NCI-H1105 (cell line): ENCODE data around the gene ZNF362.
"Not testable (repeated sequence)": the region's sequence is repeated elsewhere in the genome, so short reads cannot be mapped to it uniquely, and the experiment has no call there.

Experiments used
- DNase-seq: peaks from one replicate; lab custom pipeline; 2025; lab: John Stamatoyannopoulos, UW

Gene ZNF362

DNA sequence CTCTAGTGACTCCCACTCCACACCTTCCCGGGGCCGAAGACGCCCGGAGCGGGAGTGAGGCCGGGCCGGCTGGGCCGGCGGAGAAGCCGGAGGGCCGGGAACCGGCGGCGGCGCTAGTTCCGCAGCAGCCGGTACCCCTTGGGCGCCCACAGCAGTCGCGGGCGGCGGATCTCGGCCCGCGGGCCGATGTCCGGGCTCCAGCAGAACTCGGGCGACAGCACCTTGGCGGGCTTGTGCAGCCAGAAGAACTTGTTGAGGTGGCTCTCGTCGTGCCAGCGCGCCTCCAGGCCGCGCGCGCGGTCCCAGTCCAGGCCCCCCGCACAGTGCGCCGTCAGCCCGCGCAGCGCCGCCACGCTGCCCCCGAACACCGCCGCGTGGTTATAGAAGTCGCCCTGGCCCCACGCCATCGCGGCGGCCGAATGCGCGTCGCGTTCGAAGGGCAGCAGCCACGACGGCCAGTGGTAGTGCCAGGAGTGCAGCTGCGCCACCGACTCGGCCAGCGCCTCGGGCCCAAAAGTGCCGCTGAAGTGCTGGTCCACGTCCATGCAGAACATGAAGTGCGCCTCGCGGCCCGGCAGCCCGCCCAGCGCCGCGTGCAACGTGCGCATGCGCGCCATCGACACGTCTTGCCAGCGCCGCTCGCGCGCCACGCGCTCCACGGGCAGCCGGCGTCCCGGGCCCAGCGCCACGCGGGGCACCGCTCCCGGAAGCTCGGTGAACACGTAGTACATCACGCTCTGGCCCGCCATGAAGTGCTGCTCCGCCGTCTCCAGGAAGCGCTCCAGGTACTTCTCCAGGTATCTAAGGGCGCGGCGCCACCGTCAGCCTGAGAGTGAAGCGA, 50.6 kb downstream of the ZNF362 start:
- DNase-seq: no peak

DNA sequence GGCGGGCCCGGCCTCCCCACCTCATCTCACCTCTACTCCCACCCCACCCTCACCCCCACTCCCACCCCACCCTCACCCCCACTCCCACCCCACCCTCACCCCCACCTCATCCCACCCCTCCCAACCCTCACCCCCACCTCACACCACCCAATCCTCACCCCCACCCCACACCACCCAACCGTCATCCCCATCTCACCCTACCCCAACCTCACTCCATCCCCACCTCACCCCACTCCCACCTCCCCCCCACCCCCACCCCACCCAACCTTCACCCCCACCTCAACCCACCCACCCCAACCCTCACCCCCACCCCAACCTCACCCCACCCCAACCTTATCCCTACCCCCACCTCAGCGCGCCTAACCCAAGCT, 51.2 kb downstream of the ZNF362 start:
- DNase-seq: no peak

DNA sequence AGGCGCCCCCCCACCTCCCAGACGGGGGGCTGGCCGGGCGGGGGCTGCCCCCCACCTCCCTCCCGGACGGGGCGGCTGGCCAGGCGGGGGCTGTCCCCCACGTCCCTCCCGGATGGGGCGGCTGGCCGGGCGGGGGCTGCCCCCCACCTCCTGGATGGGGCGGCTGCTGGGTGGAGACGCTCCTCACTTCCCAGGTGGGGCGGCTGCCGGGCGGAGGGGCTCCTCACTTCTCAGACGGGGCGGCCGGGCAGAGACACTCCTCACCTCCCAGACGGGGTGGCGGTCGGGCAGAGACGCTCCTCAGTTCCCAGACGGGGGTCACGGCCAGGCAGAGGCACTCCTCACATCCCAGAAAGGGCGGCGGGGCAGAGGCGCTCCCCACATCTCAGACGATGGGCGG, 53.1 kb downstream of the ZNF362 start:
- not testable (repeated sequence) for DNase-seq

DNA sequence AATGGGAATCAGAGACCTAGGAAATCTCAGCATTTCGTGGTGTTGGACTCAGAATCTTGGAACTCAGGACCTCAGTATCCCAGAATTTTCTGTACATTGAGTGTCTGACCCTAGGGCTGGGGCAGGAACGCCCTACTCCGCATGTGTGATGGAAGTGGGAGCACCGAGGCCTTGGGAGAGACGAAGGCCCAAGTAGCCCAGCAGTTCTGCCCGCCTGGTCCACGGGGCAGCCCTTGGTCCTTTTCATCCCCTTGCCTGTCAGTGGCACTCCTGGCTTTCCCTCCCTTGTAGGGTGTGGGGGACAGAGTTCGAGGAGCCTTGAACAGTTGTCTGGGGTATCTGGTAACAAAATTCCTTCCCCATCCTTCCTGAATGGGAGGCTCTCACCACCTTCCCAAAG, 54.4 kb downstream of the ZNF362 start:
- DNase-seq: no peak

DNA sequence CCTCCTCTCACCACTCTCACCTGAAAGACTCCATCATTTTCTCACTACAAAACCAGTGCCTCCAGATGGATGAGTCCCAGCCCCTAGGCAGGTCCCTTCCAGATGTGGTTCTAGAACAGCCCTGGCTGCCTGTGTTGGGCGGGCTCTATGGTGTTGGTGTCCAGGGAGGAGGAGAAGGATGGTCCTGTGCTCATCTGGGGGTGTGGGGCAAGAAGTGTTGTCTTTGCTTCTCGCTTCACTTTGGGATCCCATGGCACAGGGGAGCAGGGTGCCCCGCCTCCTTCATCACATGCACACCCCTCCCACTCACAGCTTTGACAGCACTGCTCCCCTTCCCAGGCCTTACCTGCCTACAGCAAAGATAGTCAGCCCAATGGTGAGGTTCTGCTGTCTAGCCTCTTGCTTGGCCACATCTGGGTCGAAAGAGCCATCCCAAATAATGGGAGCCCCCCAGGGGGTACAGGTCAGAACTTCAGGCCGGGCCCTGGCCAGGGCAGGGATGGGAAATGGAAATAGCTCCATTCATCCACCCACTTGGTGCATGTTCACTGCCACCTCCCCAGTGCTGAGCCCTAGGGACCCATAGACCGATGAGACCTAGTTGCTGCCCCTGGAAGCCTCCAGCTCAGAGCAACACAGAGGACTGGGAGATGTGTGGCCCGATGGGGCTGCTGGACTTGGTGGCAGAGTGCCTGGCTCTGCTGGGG, 55.6 kb downstream of the ZNF362 start:
- no peak for DNase-seq

DNA sequence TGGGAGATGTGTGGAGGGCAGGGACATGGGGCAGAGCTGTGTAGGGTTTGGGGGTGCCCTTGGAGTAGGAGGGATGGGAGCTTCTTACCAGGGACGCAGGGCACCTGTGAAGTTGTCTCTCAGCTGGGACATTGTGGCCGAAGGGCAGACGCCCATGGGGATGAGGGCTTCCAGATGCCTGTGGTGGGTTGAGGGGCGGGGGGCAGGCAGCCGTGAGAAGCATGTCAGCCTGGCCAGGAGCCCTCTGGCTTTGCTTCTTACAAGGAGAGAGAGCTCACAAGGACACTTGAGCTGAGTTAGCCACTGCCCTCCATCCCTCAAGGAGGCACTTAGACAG, 56.1 kb downstream of the ZNF362 start:
- no peak for DNase-seq

DNA sequence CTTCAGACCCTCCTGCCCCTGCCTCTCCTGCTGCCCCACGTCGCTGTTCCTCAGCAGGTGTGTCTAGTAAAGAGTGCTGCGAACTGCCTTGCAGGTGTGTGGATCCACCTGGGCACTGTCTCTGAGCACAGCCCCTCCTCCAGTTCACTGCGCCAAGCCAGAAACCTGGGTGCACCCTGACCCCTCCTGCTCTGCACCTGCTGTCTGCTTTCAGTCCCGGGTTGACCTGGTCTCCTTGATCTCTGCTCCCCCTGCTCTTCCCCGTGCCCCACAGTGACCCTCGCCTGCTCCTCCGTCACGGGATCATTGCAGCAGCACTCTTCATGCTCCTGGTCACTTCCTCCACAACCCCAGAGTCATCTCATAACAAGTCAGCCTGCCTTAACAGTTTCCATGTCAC, 58.1 kb downstream of the ZNF362 start:
- DNase-seq: no peak

DNA sequence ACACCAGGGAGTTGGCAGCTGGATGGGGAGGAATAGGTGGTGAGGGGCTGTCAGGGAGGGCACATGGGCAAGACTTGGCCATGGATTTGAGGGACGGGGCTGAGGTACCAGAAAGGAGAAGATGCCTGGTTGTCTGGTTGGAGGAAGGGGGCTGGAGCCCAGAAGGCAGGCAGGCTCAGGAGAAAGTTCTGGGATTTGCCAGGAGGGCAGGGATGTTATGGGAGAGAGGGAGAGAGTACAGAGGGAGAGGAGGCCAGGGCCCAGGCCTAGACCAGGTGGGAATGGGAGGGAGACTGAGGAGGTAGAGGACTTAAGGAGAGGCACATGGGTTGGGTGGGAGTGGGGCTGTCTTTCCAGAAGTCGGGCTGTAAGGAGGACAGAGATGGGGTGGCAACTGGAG, 60.3 kb downstream of the ZNF362 start:
- no peak for DNase-seq

DNA sequence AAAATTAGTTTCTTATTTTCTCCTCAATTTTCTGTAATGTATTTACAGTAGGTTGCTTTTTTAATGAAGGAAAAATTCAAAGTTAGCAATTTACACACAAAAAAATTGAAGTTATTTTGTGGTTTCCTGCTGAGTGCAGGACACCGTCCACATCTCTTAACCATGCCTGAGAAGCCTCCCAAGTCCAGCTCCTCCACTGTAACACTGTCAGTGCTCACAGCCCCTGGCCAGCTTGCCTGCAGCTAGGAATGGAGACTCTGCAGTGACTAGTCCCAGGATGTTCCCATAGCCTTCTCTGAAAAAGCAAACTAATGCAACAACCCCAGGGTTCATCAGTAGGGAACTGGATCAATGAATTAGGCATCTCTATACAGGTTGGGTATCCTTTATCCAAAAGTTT, 61.1 kb downstream of the ZNF362 start:
- no peak for DNase-seq

DNA sequence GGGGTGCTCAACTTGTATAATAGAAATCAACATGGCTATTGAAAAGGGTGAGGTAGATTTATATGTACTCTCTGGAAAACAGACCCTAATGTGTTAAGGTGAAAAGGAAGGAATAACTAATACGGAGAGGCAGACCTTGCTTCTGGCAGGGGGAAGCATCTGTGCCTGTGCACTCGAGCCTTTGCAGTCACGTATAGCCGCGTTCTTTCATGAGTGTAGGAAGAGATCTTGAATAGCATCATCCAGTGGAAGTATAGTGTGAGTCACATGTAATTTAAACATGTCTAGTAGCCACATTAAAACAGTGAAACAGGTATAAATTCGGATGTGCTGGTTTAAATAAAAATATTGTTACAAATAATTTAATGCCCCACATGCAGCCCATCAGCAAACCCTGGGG, 61.7 kb downstream of the ZNF362 start:
- DNase-seq: no peak

DNA sequence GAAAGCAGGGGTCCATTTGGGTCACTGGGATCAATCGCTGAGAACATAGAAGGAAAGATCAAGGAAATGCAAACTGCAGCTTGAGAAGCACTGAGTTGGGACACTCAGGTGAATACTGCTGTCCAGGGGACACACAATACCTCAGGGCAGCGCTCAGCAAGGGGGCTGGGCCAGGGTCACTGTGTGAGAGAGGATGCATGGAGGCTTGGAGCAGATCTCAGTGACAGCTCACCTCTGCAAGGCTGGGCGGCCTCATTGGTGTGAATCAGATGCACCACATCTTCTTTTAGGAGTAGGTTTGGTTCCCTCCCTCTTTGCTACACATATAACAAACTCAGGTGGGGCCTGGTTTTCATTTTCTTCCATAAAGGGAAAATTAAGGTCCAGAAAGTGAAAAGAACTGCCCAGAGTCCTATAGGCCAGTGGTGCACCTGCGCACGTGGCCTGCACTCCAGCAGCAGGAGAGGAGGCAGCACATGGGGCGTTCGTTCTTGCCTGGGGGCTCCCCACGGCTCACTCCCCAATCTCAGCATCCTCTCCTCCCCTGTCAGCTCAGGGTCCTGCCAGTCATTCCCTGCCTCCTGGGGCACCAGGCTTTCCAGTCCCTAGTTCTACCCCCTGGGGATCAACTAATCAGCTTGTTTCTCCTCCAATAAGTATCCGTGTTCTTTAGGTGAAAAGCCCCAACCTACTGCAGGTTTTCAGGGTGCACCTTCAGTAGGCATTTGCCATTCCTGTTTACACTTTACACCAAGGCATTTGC, 63.1 kb downstream of the ZNF362 start:
- DNase-seq: no peak

DNA sequence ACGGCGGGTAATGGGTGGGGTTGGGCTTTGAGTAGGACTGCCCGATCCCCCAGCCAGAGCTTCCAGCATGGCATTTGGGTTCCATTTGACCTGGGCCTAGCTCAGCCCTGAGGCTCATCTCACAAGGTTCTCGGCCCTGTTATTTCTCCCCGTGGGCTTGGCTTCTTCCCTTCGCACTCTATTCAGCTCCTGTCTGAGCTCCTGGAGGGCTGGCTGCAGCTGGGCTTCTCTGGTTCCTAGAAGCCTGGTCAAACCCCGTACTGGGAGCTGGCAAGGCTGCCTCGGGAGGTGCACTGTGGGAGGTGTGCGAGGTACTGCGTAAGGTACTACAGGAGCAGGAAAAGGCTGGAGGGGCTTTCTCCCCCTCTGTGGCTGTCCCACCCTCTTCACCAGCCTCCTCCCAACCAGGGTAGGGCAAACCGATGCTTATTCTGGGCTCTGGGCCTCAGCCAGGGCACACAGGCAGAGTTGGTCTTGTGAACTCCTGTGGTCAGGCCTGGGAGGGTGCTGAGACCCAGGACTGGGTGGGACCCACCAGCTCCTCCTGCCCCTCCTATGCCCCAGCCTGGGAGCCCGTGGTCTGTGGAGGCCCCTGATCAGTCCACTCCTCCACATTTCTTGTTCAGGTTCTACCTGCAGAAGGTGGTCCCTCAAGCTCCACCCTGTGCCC, 63.8 kb downstream of the ZNF362 start:
- DNase-seq: no peak

DNA sequence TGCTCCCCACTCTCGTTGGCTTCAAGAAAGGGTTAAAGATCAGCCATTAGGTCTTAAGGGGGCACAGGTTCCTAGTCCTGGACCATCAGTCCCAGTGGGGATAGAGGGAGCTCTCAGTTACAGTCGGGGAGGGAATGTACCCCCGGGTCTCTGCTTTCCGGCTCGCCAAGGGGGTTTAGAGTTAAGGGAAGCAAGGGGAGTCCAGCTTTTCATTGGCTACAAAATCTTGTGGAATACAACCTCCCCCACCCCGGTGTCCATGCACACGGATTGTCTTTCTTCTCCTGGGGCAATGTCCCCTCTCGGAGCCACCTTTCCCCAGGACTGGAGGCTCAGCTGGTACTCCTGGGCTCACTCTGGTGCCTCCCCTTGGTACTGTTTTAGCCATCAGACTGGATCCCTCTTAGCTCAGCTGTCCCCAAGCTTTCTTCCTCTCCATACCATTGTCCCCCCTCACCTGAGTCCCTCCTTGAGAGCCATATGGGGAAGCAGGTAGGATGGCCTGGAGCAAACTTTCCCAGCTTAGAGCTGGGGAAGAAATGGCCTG, 64.4 kb downstream of the ZNF362 start, which contains the start of gene A3GALT2:
Gene A3GALT2 (minus strand): TSS at position 480 of the 547 bp plus-strand sequence. CDS start 0 bp downstream, at position 480.
- DNase-seq: no peak

DNA sequence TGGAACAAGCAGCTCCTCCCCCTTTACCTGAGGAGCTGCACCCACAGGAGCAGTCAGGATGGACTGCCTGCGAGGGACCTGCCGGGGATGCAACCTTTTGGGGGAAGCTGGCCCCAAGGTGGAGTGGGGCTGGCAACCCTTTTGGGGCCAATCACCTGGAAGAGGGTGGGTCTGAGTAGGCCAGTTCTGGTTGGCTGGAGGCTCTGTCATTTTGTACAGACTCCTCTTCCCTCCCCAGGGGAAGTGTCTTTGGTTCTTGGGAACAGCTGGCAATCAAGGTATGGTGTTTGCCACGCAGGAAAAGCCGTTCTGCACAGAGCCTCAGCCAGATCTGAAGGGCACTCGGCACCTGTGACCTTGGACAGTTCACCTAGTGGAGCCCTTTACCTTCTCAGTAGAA, 64.9 kb downstream of the ZNF362 start:
- no peak for DNase-seq

DNA sequence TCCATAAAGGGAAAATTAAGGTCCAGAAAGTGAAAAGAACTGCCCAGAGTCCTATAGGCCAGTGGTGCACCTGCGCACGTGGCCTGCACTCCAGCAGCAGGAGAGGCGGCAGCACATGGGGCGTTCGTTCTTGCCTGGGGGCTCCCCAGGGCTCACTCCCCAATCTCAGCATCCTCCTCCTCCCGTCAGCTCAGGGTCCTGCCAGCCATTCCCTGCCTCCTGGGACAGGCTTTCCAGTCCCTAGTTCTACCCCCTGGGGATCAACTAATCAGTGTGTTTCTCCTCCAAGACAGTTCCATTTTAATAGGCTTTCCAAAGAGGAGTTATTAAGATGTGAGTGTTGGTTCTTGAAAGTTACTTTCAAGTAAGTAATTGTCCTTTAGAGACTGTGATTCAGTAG, 65.8 kb downstream of the ZNF362 start:
- DNase-seq: no peak

DNA sequence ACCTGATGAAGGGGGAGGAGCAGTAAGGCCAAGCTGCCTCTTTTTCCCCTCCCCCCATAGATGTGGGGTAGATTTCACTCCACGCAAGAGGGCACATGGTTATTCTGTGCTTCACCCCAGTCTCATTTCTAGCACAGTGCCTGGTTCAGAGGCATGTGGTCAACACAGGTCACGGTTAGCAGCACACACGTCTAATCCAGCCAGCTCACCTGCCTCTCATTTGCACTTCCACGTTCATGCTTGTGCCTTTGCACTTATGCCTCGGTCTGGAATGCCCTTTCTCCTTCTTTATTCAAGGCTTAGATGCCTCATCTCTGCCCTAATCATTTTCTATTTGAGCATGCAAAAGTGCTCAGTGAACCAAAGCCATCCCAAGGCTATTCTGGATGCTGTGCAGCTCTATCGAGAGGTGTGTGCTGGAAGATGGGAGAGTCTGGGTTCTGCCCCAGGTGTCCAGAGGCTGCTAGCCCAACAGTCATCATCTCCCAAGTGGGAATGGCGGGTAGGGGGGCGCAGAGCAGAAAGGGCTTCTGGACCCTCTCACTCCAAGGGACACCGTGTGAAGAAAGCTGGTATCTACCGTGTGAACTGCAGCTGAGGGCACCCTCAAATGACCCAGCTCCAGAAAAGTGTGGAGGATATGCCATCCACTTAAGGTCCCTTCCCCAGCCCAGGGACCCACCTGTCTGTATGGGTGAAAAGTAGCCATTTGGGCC, 66.7 kb downstream of the ZNF362 start:
- DNase-seq: no peak

DNA sequence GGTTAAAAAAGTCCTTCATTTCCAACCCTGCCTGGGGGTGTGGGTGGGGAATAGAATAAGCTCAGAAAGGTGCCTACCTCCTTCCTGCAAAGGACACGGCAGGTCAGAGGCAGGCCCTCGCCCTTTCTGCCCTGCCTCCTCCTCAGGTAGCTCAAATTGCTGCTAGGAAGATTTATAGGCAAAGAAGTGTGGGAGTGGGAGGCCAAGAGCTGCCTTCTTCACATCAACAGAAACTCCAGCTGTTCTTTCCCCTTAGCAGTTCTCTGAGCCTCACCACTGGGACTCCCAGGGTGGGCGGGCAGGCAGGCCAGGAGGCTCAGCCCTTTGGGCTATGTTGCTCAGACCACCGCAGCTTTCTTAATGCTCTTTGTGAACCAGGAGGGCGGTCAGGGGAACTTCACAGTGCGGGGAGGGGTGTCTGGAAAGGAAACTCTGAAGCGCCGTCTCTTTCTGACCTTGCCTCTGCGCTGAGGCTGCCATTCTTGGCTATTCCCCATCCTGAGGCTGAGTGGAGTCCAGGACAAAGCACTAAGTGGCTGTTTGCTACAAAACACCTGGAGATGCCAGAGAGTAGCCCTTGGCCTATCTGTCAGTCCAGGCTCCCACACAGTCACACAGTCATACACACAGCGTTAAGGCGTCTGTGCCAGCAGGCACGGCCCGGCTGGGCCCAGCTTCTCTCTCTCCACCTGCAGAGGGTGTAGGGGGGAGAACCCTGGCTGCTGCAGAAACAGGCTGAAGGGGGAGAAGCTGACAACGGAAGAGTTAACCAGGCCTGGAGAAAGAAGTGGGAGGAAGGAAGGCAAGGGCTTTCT, 67.6 kb downstream of the ZNF362 start:
- DNase-seq: no peak

DNA sequence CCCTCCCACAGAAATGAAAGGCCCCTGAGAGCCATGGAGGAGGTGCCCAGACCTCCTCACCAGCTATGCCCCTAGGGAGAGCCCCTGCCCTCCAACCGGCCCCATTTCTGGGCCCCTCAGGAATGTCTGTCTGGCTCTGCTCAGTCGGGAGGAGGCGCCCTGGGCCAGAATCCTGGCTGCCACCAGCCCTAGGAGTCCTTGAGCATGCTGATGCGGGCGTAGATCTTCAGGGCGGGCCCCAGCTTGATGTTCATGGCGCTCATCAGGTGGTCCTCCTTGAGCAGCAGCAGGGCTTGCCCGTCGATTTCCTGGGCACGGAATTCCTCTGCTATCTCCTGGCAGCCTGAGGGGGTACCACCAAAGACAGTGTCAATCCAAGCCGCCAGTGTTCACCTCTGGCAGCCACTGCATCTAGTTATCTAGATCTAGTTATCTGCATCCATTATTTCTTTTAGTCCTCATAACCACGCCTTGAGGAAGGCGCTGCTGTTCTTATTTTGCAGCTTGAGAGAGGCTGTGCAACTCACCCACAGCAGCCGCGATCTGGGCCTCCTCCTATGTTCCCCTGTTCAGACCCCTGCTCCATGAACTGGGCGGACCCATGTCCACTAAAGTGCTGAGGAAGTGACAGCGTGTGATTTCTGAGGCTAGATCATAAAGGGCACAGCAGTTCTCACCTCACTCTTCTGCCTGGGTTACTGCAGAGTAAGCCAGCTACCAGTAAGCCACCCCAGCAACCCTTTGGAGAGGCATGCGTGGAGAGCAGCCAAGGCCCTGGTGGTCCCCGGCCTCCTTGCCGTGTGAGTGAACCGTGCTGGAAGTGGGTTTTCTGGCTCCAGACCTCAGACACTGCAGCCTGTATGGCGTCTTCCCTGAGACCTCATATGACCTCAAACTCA, 68.6 kb downstream of the ZNF362 start:
- no peak for DNase-seq

DNA sequence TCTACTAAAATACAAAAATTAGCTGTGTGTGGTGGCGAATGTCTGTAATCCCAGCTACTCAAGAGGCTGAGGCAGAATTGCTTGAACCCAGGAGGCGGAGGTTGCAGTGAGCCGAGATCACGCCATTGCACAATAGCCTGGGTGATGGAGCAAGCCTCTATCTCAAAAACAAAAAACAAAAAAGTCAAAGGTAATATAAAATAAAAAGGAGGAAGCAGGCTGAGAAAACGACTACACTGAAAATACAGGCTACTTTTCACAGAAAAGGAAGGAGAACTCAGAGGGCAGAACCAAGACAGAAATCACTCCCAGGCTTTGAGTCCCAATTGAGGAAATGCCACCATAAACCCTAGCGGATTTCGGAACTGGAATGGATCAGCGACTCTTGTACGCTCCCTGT, 70.5 kb downstream of the ZNF362 start:
- DNase-seq: no peak
